SH-SY5Y (cell line): ENCODE results near the gene MBD3L5.

Source experiments
- GATA2 ChIP-seq: IDR thresholded peaks from 2 replicates; pipeline ENCODE4 v1.6.1; 2011; ENCODE audit warnings: mild to moderate bottlenecking, low read depth, low read length
- GATA3 ChIP-seq: IDR thresholded peaks from 2 replicates; pipeline ENCODE4 v1.6.1; 2011; ENCODE audit warnings: low read depth, mild to moderate bottlenecking, low read length, moderate library complexity

DNA sequence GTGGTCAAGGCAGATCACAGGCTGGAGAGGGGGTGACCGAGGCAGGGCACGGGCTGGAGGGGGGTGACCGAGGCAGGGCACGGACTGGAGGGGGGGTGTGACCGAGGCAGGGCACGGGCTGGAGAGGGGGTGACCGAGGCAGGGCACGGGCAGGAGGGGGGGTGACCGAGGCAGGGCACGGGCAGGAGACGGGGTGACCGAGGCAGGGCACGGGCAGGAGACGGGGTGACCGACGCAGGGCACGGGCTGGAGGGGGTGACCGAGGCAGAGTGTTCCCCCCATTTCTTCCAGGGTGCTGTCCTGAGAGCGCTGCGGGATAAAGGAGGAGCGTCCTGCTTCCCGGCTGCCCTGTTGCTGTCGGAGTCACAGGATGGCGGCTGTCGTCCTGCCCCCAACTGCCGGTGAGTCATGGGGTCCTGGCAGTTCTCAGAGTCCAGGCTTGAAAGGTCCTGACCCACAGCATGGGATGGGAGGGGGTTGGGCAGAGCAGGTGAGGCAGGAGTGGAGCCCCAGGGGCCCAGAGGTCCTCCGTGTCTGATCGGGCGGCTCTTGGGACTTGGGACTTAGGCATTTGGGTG is 44.4 kb downstream of the MBD3L5 start:
- TF ChIP-seq GATA3 (no peak), GATA2 (no peak)
